Measurements from ENCODE around the gene C8A. TPM values are rescaled to one million over a fixed set of nuclear protein-coding genes. Genes with fewer than 3 reads are reported as not detected.

The C8A gene
- total RNA-seq, 3 donors from 2014 or later (not counting 1 experiment from before 2014, with no cell fraction given), result not detected

GRCh38 chr1:56827711-56828110 is 26.9 kb upstream of the C8A start:
- H3K4me3 ChIP-seq (ENCODE audit: low read length), result no peak overlapping the region
- no peaks in the 10 kb centered on the region for H3K9me3 ChIP-seq (ENCODE audit: control insufficient read depth, insufficient read depth, low read length)
- no peaks in the 10 kb centered on the region for H3K27me3 ChIP-seq (ENCODE audit: control insufficient read depth, insufficient read depth, low read length)
- no peak overlapping the region for H3K27ac ChIP-seq (ENCODE audit: low read length)
- ATAC-seq, result no peak
- H3K9me3 Mint-ChIP-seq, result no peaks in the 10 kb centered on the region
- intact Hi-C loops (cut with micrococcal nuclease), result loop anchor here (10.0 kb wide), 2 partner anchors 1337 to 1453 kb away; no protein-coding TSS in a partner anchor
- no peaks in the 10 kb centered on the region for H3K4me1 ChIP-seq (ENCODE audit: control insufficient read depth, insufficient read depth, low read length)
- H3K36me3 ChIP-seq (ENCODE audit: control insufficient read depth, insufficient read depth, low read length), result no peaks in the 10 kb centered on the region
- H3K27me3 Mint-ChIP-seq (ENCODE audit: low read depth in 2 of 2), result peaks cover 25 to 53% of the 10 kb centered on the region in 2 donors
- no peak overlapping the region for H3K4me3 Mint-ChIP-seq
- peaks cover under 1 to 13% of the 10 kb centered on the region in 2 donors for H3K4me1 Mint-ChIP-seq
- H3K27ac Mint-ChIP-seq, result no peak overlapping the region
- no peak for TF ChIP-seq CTCF (IDR thresholded peaks at IDR 0.05)
- DNase-seq, result no peak
- no peaks in the 10 kb centered on the region for H3K36me3 Mint-ChIP-seq

GRCh38 chr1:56830052-56830451 is 24.5 kb upstream of the C8A start:
- Mint-ChIP-seq H3K36me3 (no peaks in the 10 kb centered on the region), H3K27me3 (ENCODE audit: low read depth in 2 of 2) (peaks cover 25 to 31% of the 10 kb centered on the region in 2 donors), H3K9me3 (no peaks in the 10 kb centered on the region), H3K4me3 (no peak overlapping the region), H3K4me1 (peaks cover 17 to 34% of the 10 kb centered on the region in 2 donors), H3K27ac (no peak overlapping the region)
- H3K36me3 ChIP-seq (ENCODE audit: control insufficient read depth, insufficient read depth, low read length), result no peaks in the 10 kb centered on the region
- H3K9me3 ChIP-seq (ENCODE audit: control insufficient read depth, insufficient read depth, low read length), result no peaks in the 10 kb centered on the region
- H3K27me3 ChIP-seq (ENCODE audit: control insufficient read depth, insufficient read depth, low read length), result no peaks in the 10 kb centered on the region
- ATAC-seq (no peak), DNase-seq (no peak)
- H3K4me1 ChIP-seq (ENCODE audit: control insufficient read depth, insufficient read depth, low read length), result peaks cover 5% of the 10 kb centered on the region
- 84% methylated on average over 4 of the region's 4 CpGs for WGBS (ENCODE audit: insufficient coverage)
- H3K4me3 ChIP-seq (ENCODE audit: low read length), result no peak overlapping the region
- H3K27ac ChIP-seq (ENCODE audit: low read length), result no peak overlapping the region
- no peak for TF ChIP-seq CTCF (IDR thresholded peaks at IDR 0.05)
- intact Hi-C loops (cut with micrococcal nuclease), result loop anchor here (5.0 kb wide), 1 partner anchor 1217 kb away; no protein-coding TSS in a partner anchor

- Mint-ChIP-seq H3K4me1 (peaks cover 19 to 42% of the 10 kb centered on the region in 2 donors), H3K27me3 (ENCODE audit: low read depth in 2 of 2) (peaks cover 15 to 21% of the 10 kb centered on the region in 2 donors), H3K9me3 (no peaks in the 10 kb centered on the region), H3K36me3 (no peaks in the 10 kb centered on the region), H3K27ac (peak overlapping the region in 1 of 2 donors; percentile 74), H3K4me3 (peak overlapping the region; percentile 72)
- no peak overlapping the region for H3K4me3 ChIP-seq (ENCODE audit: low read length)
- DNase-seq, result peak; percentile 67 to 84
- no peaks in the 10 kb centered on the region for H3K9me3 ChIP-seq (ENCODE audit: control insufficient read depth, insufficient read depth, low read length)
- H3K36me3 ChIP-seq (ENCODE audit: control insufficient read depth, insufficient read depth, low read length), result no peaks in the 10 kb centered on the region
- TF ChIP-seq CTCF (IDR thresholded peaks at IDR 0.05), result peak; percentile 99
- 33% methylated on average over 6 of the region's 8 CpGs for whole genome bisulfite sequencing (ENCODE audit: insufficient coverage)
- intact Hi-C loops (cut with micrococcal nuclease), result loop anchor here (1.0 to 5.0 kb wide), 4 partner anchors 137 to 1714 kb away; partner anchors contain the start of gene OMA1
- no peaks in the 10 kb centered on the region for H3K27me3 ChIP-seq (ENCODE audit: control insufficient read depth, insufficient read depth, low read length)
- H3K27ac ChIP-seq (ENCODE audit: low read length), result no peak overlapping the region
- H3K4me1 ChIP-seq (ENCODE audit: control insufficient read depth, insufficient read depth, low read length), result peaks cover 5% of the 10 kb centered on the region
- ATAC-seq, result peak; percentile 77 to 83 (median 80)
These were observed 22.5 kb upstream of the C8A start for GRCh38 chr1:56831871-56832693.
